SIG-M5 treated with dmso at 0.1 percent for 504 hours (cell line): ENCODE measurements around the gene CENPS.
"Not testable (repeated sequence)": the region's sequence is repeated elsewhere in the genome, so short reads cannot be mapped to it uniquely, and the experiment has no call there.

Source experiments
- DNase-seq: peaks from one replicate; lab custom pipeline; 2025; ENCODE audit not compliant: unreplicated experiment; lab: John Stamatoyannopoulos, UW

CENPS gene

GRCh38 chr1:10450156-10450814 is 20.1 kb downstream of the CENPS start:
- DNase-seq: no peak

DNA sequence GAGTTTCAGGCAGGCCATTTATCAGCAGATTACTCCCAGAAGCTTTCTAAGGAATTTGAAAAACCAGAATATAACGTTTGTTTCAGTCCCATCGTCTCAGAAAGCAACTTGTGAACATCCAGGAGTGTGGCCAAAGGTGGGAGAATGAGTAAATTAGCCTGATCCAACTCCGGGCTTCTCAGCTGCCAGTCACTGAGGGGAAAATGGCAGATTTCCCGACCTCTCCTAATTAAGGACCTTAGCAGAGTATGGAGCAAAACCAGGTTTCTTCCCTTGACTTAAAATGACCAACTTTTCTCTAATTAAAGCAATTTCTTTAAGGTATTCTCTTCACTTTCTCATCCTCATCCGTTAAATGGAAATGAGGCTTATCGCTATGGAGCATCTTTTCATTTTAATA is 20.6 kb downstream of the CENPS start:
- DNase-seq: no peak

- no peak for DNase-seq
Observed at GRCh38 chr1:10451287-10451686, 21.1 kb downstream of the CENPS start.

DNA sequence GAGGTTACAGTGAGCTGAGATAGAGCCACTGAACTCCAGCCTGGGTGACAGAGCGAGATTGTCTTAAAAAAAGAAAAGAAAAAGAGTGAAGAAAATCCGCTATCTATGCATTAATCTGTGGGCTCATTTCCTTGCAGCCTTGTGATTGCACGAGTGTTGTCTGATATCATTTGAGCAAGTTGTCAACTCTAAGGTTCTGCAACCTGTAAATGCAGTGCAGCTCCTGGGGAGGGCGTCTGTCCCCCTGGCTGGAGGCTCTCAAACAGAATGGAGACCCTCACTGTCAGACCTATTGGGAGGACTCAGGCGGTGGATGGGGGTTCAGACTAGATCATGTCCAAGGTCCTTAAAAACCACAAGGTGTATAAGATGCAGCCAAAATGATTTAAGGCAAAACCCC is 25.8 kb downstream of the CENPS start:
- DNase-seq: no peak

GRCh38 chr1:10456661-10457060 is 26.4 kb downstream of the CENPS start:
- DNase-seq: no peak

GRCh38 chr1:10457462-10457861 is 27.2 kb downstream of the CENPS start:
- not testable (repeated sequence) for DNase-seq

DNA sequence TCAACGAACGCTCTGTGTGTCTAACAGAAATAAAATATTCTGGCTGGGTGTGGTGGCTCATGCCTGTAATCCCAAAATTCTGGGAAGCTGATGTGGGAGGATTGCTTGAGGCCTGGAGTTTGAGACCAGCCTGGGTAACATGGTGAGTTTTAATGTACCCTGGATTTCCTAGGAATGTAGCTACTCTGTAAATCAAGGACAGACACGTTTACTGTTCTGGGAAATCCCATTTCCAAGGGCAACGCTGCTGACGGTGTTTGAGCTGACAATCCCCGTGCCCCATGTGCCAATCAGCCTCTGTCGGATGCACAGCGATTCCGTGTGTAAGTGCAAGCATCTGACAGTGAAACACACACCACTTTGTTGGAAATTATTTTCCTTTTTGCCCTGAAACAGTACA is 27.6 kb downstream of the CENPS start:
- DNase-seq: no peak

DNA sequence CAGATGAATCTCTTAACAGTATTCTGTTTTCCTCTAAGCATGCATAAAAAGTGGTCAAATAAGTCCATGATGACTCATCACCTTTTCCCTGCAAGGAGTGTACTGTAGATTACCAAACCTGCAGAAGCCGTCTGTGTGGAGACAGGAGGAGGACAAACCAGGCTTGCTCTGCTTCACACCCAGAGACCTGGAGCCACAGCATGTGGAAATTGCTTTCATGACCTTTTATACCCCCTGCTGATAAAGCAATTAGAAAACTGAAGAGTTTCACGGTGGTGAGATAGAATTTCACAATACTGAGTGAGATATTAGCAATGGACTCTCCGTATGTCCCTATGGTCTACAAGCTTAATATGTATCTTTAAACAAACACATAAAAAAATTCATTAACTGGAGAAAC is 29.0 kb downstream of the CENPS start:
- peak; percentile 19 for DNase-seq

DNA sequence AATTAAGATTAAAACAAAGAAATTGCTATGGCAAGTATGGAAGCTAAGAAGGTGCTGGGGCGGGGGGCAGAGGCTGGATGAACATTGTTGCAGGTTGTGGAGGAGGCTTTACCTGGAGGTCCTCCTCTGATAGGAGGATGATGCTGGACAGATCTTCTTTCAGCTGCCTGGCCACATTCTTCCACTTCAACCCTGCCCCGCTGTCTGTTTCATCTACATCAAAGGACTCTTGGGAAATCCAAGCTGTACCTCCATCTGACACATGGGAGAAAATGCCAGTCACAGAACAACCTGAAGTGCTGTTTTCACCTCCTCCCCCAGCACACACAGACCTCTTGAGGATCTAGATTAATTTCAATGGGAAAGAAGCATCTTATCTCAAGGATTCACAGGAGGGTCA is 36.8 kb downstream of the CENPS start:
- DNase-seq: no peak

DNA sequence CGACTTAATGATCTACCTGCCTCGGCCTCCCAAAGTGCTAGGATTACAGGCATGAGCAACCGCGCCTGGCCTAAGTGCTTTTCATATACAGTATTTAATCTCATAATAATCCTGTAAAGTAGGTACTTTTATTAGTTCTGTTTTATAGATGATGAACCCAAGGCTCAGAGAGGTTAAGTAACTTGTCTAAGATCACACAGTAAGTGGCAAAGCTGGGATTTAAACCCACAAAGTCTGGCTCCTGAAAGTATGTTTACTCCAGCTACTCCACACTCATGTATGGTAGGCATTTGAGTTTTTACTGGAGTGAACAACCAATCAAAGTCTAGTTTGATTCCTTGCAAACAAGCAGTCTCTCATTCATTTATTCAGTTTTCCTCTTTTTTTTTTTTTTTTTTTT is 39.8 kb downstream of the CENPS start:
- no peak for DNase-seq

DNA sequence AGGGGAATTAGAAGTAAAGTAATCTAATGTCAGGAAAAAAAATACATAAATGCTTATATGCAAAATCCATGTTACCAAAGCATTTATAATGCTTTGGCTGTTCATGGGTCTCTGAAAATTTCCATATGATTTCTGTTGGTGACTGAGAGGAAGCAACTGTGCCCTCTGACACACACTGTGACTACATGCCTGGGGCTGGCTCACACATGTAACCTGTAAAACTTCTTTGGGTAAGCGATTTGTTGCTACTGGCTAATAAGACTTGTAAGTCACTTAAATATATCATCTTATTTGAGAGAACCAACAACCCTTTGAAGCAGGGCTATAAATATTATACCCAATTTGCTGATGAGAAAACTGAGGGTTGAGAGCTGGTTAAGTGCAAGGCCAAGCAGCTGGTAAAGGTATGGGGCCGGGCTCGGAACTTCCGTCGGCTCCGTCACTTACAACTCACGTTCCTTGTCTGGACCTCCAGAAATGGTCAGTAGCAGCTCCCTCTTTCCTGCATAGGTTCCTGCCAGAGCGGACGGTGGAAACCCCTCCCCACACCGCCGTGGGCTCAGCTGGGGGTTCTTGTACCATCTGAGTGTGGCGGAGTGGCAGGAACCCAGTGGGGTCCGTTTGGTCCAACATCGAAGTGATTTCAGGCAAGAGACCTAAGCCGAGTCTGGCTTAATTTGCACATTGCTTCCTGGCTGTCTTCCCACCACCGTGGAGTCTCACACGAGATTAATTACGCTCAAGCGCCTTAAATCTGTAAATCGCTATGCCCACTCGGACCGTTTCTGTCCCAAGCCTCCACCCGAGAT is 41.4 kb downstream of the CENPS start:
- DNase-seq: no peak

DNA sequence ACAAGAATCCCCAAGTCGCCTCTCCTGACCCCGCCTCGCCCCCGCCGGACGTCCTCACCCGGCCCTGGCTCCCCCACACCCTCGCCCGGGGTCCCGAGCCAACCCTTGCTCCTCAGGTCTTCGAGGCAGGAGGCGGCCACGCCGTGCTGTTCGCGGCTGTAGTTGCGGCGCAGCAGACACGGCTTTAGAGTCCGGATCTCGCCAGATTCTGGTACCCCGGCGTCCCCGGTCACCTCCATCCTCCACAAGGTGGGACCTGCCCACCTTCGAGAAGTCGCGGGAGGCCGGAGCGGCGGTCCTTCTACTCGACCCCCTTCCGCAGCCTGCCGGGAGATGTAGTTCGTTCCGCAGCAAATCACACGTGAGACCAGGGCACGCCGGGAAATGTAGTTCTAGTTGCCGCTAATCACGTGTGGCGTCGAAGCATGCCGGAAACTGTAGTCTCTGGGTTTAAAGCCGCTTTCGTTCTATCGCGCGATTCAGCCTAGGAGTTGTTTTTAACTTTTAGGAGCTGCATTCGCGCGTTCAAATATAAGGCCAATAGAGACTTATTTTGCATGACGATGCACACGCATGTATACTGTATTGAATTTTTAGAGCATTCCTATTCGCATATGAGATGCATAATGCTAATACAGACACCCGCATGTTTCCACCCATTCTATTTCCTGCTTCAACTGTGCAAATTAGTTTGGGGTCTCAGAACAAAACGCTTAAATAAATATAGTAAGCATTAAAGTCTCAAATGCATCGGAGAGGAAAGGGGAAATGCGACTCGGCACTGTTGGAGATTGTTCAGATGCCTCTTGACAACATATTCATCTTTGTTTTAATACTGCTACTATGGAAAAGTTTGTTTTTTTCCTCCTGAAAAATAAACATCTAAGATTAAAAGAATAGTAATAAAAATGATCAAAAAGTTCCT is 42.2 kb downstream of the CENPS start, which contains the start of gene DFFA:
Gene DFFA (minus strand): TSS at position 310 of the 925 bp plus-strand sequence. CDS start 71 bp downstream, at position 239.
- DNase-seq: peak; percentile 98

GRCh38 chr1:10473145-10473765 is 43.0 kb downstream of the CENPS start:
- DNase-seq: no peak

GRCh38 chr1:10474309-10474612 is 44.0 kb downstream of the CENPS start:
- DNase-seq: not testable (repeated sequence)

DNA sequence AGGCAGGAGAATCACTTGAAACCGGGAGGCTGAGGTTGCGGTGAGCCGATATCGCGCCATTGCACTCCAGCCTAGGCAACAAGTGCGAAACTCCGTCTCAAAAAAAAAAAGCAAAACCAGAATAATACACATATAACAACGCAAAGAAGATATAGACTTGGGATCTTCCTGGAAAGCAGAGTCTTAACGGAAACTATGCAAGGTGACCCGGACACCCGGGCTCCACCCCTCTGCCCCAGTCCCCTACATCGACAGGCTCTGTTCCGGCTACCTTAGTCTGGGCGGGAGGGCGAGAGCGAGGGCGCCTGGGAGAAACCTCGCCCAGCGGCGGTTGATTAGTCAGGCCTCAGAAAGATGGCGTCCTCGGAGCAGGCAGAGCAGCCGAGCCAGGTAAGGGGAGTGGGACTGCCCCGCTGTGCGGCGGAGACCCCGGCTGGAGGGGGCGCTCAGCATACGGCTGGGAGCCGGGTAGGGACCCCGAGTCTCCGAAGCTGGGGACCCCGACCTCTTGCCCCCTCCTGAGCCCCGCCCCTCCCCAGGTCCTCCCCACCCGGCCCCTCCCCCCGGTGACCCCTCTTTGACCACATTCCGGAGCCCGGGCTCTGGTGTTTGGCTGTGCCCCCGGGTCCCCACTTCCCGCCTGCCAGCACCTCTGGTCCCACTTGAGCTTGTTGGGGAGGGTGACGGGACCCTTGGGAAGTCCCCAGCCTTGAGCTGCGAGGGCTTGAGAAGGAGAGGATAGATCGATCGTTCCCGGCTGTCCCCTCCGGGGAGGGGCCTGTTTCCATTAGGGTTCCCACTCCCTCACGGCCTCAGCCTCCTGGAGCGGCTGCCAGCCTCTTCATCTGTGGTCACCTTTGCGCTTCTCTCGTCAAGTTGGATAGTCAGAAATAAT is 44.6 kb downstream of the CENPS start, which contains the start of gene PEX14:
Gene PEX14 (plus strand): TSS at position 338 of the 895 bp plus-strand sequence. CDS start 17 bp downstream, at position 355.
- peak; percentile 86 for DNase-seq

DNA sequence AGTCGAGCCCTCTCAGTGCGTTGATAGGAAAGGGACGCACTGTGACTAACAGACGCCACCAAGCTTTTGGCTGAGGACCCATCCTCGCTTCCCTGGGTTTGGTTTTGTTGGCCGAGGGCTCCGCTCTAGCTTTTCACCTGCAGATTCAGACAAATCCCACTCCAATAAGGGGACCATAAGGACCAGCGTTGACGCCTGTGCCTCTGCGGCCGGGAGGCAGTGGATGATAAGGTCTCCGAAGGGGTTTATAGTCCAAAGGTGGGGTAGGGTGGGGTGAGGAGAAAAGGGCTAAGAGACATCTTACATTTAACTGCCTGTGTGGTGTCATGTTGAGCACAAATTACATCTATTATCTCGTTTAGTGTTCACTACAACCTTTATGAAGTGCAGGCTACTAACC is 45.3 kb downstream of the CENPS start:
- no peak for DNase-seq

DNA sequence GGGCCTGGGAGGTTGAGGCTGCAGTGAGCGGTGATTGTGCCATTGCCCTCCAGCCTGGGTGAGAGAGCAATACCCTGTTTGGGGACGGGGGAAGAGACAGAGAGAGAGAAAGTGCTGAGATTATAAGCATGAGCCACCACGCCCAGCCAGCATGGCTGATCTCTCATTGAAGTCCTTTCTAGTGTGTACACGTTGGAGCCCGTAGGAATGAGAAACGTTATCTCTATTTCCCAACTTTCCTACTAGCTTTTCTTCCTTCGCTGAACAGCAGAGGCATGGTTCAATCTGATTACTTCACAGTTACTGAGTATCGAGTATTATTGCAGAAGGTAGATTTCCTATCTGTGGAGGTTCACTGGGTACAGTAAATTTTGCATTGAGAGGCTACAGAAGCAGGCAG is 49.1 kb downstream of the CENPS start:
- no peak for DNase-seq

- DNase-seq: no peak
Observed at GRCh38 chr1:10480614-10481013, 50.4 kb downstream of the CENPS start.

GRCh38 chr1:10484521-10484920 is 54.3 kb downstream of the CENPS start:
- no peak for DNase-seq
